Upper lobe of left lung (tissue), 6 donors: ENCODE results near the gene CD68. TPM values are rescaled to one million over a fixed set of nuclear protein-coding genes. Genes with fewer than 3 reads are reported as not detected.
"Not testable (repeated sequence)": the region's sequence is repeated elsewhere in the genome, so short reads cannot be mapped to it uniquely, and the experiment has no call there.

ENCODE experiments used
- ATAC-seq, 2 donors: fragments of 200-7000 bp; cut with Tn5 transposase; one replicate each; pipeline ENCODE4 v1.9.1; 2022; ENCODE audit warnings: mild to moderate bottlenecking in 2 of 2, moderate library complexity in 2 of 2; ENCODE audit not compliant: low FRiP score in 2 of 2
- DNase-seq, 2 donors: peaks; one replicate each; pipeline ENCODE4 v3.0.0-alpha.2; 2019 to 2020
- H3K27ac ChIP-seq, 4 donors: fragments of 200-600 bp; sonication (generic); one replicate each; pipeline ENCODE4 v1.5.1; 2016 to 2019
- H3K27me3 ChIP-seq, 4 donors: fragments of 200-600 bp; sonication (generic); one replicate each; pipeline ENCODE4 v1.5.1; 2017 to 2019
- H3K36me3 ChIP-seq, 4 donors: fragments of 200-600 bp; sonication (generic); one replicate each; pipeline ENCODE4 v1.5.1; 2016 to 2019
- H3K4me1 ChIP-seq, 4 donors: fragments of 200-600 bp; sonication (generic); one replicate each; pipeline ENCODE4 v1.5.1; 2018 to 2019
- H3K4me3 ChIP-seq, 4 donors: fragments of 200-600 bp; sonication (generic); one replicate each; pipeline ENCODE4 v1.5.1; 2017 to 2019; ENCODE audit warnings: mild to moderate bottlenecking in 2 of 4, moderate library complexity in 1 of 4
- H3K9me3 ChIP-seq, 4 donors: fragments of 200-600 bp; sonication (generic); one replicate each; pipeline ENCODE4 v1.5.1; 2018 to 2019
- EP300 ChIP-seq, 4 donors: sonication (generic); formaldehyde crosslinking; IDR thresholded peaks; one replicate each; pipeline ENCODE4 v1.5.1; 2017; ENCODE audit warnings: antibody characterized with exemption in 4 of 4, control low read depth in 2 of 4
- POLR2A ChIP-seq, 4 donors: fragments of 450-650 bp; IDR thresholded peaks; one replicate each; pipeline ENCODE4 v1.5.1; 2016 to 2017; ENCODE audit warnings: antibody characterized with exemption in 4 of 4, mild to moderate bottlenecking in 2 of 4
- POLR2AphosphoS5 ChIP-seq, 2 donors: sonication (generic); formaldehyde crosslinking; IDR thresholded peaks; one replicate each; pipeline ENCODE4 v1.5.1; 2017; ENCODE audit warnings: antibody characterized with exemption in 2 of 2
- WGBS, 2 donors: methylation state at CpG; one replicate each; pipeline ENCODE4 v1.1.5; 2017 to 2018; 5-methylcytosine and 5-hydroxymethylcytosine counted together
- total RNA-seq, 6 donors: library from RNA; depleted of rRNA in 4 of 6; stranded (reverse); fragments of >200 nt in 4 of 6; gene quantifications; one replicate each; pipeline versions ENCODE4 v1.1.0 to v1.2.1, GENCODE V29; 2016 to 2021
- TF ChIP-seq, protein P1 (sequence below), 6 experiments: fragments of 450-650 bp in 4 of 6; fragments of 200-600 bp in 2 of 6; sonication (generic) in 2 of 6; IDR thresholded peaks; one replicate each; pipeline ENCODE4 v1.5.1; 2016 to 2019; ENCODE audit warnings: antibody characterized with exemption in 6 of 6
- donor health status: DM: no; HTN: no; CAD: no; lungs with moderate emphysema.
- donor health status: DM: no; HTN: yes; CAD: no; lungs with severe emphysema.

The CD68 gene
- total RNA-seq, 6 donors from 2014 or later = 76.5 to 500 (median 260) TPM

DNA sequence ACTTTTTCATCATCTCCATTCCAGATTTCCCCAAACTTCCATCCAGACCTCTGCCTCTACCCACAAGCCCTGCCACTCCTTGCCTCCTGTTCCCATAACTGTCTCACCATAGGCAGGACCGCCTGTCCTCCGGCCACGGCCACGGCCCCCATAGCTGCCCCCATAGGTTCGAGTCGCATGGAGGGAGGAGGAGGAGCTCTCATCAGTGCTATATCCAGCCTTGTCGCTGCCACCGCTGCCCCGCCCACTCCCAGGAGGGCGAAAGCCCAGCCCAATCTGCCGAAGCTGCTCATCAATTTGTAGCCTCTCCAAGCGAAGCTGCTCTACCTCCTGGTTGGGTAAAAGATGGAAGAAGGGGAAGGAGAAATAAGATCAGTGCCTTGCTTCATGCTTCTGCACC lies 13.9 kb downstream of the CD68 start:
- no peak overlapping the region for H3K4me3 ChIP-seq
- H3K27ac ChIP-seq = no peak overlapping the region
- H3K27me3 ChIP-seq = no peaks in the 10 kb centered on the region
- TF ChIP-seq POLR2AphosphoS5 (IDR thresholded peaks at IDR 0.05) (no peak), EP300 (IDR thresholded peaks at IDR 0.05) (no peak), POLR2A (IDR thresholded peaks at IDR 0.05) (no peak)
- TF ChIP-seq, protein P1, sequence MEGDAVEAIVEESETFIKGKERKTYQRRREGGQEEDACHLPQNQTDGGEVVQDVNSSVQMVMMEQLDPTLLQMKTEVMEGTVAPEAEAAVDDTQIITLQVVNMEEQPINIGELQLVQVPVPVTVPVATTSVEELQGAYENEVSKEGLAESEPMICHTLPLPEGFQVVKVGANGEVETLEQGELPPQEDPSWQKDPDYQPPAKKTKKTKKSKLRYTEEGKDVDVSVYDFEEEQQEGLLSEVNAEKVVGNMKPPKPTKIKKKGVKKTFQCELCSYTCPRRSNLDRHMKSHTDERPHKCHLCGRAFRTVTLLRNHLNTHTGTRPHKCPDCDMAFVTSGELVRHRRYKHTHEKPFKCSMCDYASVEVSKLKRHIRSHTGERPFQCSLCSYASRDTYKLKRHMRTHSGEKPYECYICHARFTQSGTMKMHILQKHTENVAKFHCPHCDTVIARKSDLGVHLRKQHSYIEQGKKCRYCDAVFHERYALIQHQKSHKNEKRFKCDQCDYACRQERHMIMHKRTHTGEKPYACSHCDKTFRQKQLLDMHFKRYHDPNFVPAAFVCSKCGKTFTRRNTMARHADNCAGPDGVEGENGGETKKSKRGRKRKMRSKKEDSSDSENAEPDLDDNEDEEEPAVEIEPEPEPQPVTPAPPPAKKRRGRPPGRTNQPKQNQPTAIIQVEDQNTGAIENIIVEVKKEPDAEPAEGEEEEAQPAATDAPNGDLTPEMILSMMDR (IDR thresholded peaks at IDR 0.05) = no peak
- ATAC-seq (no peak), DNase-seq (peak in 1 of 2 donors; percentile 82)
- peaks cover 32 to 87% (median 77%) of the 10 kb centered on the region in 4 donors for H3K36me3 ChIP-seq
- H3K4me1 ChIP-seq = peaks cover 10 to 13% (median 11%) of the 10 kb centered on the region in 4 donors
- H3K9me3 ChIP-seq = no peaks in the 10 kb centered on the region
- 90 to 93% methylated on average over 12 of the region's 12 CpGs for WGBS, 2 donors

DNA sequence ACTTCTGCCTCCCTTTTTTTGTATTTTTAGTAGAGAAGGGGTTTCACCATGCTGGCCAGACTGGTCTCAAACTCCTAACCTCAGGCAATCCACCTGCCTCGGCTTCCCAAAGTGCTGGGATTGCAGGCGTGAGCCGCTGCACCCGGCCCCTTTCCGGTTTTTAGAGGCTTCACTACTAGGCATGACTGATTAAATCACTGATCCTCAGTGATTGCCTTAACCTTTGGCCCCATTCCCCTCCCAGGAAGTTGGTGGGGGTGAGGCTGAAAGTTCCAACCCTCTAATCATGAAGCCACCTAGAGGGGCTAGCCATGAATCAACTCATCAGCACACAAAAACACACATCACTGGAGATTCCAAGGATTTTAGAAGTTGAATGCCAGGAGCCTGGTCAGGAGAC lies 18.1 kb downstream of the CD68 start:
- WGBS, 2 donors = 59 to 92% methylated on average over 2 to 5 of the region's 5 CpGs
- not testable (repeated sequence) for H3K4me1 ChIP-seq

DNA sequence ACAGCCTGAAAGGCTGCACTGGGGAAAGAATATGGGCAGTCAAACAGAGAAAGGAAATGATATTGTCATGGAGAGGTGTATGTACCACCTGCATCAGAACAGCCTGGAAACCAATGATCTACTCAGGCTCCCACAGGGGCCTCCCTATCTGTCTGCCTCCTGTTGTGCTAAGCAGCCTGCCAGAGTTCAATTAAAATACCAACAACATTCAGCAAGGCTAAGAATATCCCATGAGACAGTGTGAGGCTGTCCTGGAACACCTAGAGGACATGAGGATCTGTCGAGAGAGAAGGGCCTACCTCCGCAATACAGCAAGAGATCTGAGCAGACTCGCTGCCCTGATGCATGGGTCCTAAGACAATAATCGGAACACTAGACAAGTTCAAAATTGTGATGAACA lies 26.8 kb downstream of the CD68 start:
- 95 to 97% methylated on average over 4 of the region's 4 CpGs for WGBS, 2 donors
- TF ChIP-seq EP300 (IDR thresholded peaks at IDR 0.05) = no peak
- TF ChIP-seq POLR2AphosphoS5 (IDR thresholded peaks at IDR 0.05) = no peak
- TF ChIP-seq, protein P1 (IDR thresholded peaks at IDR 0.05) = no peak
- TF ChIP-seq POLR2A (IDR thresholded peaks at IDR 0.05) = no peak
- ATAC-seq (no peak), DNase-seq (no peak)
- Histone ChIP-seq H3K27ac (no peak overlapping the region), H3K4me1 (peaks cover under 1 to 6% (median 4%) of the 10 kb centered on the region in 4 donors), H3K9me3 (no peaks in the 10 kb centered on the region), H3K36me3 (peaks cover 32 to 54% (median 48%) of the 10 kb centered on the region in 4 donors), H3K27me3 (no peaks in the 10 kb centered on the region), H3K4me3 (no peak overlapping the region)

More for the DNA sequence above, 18.1 kb downstream of the CD68 start:
- not testable (repeated sequence) for DNase-seq, H3K4me3 ChIP-seq, H3K27ac ChIP-seq, H3K27me3 ChIP-seq, H3K9me3 ChIP-seq, ATAC-seq
- peaks cover 42 to 97% (median 94%) of the 10 kb centered on the region in 4 donors for H3K36me3 ChIP-seq

DNA sequence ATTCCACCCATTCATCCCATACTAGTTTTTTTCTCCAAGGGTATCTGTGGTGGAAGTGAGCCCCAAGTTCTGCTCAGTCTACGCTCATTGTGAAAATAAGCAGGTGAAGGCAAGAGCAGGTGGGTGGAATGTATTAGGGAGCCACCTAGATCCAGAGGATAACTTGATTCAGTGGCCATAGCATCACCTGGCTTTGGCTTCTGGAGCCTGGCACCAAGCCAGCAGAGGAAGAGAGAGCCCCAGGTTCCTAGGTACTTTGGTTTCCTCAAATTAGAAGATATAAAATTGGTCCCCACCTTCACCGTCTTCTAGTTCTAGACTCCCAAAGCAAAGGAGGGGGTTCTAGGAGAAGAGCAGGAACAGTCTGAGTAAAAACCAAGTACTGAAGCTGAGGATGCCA lies 31.2 kb downstream of the CD68 start:
- H3K36me3 ChIP-seq = peaks cover 0 to 10% (median 6%) of the 10 kb centered on the region in 4 donors
- H3K4me1 ChIP-seq = peaks cover 24 to 35% (median 34%) of the 10 kb centered on the region in 4 donors
- no peak for DNase-seq
- H3K4me3 ChIP-seq = no peak overlapping the region
- ATAC-seq = no peak
- TF ChIP-seq EP300 (IDR thresholded peaks at IDR 0.05) (no peak), POLR2AphosphoS5 (IDR thresholded peaks at IDR 0.05) (no peak), POLR2A (IDR thresholded peaks at IDR 0.05) (no peak)
- TF ChIP-seq, protein P1 (IDR thresholded peaks at IDR 0.05) = no peak
- H3K9me3 ChIP-seq = no peaks in the 10 kb centered on the region
- no peaks in the 10 kb centered on the region for H3K27me3 ChIP-seq
- no peak overlapping the region for H3K27ac ChIP-seq
- 98 to 100% methylated on average over 2 of the region's 2 CpGs for WGBS, 2 donors

DNA sequence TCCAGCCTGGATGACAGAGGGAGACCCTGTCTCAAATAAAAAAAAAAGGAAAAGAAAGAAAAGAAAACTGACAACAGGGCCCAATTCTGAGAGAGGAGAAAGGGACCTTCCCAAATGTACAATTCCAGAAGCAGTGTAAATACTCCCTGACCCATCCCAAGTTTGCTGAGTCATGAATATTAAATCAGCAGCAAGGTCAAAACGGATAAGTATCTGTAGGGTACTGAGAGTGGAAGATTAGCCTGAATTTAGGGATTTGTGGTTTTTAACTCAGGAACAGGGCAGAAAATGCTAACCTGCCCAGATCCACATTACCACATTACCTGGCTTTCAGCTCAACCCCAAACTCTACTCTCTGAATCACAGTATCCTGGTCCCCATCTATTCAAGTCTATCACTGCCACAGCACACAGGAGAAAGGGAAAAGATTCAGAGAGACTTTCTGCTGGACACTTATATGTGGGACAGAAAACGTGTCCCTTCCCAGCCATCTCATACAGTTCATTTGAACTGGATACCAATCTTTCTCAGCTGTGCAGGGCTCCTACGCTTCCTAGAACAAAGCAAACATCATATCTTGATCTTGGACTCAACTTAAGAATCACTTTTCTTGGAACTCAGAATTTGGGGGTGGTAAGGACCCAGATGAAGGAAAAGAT lies 32.3 kb downstream of the CD68 start:
- DNase-seq = no peak
- no peak overlapping the region for H3K4me3 ChIP-seq
- TF ChIP-seq POLR2AphosphoS5 (IDR thresholded peaks at IDR 0.05) (no peak), EP300 (IDR thresholded peaks at IDR 0.05) (no peak), POLR2A (IDR thresholded peaks at IDR 0.05) (no peak)
- TF ChIP-seq, protein P1 (IDR thresholded peaks at IDR 0.05) = no peak
- H3K36me3 ChIP-seq = peaks cover 0 to 4% (median 1%) of the 10 kb centered on the region in 4 donors
- 51 to 59% methylated on average over 3 of the region's 3 CpGs for WGBS, 2 donors
- no peak for ATAC-seq
- peaks cover 24 to 35% (median 34%) of the 10 kb centered on the region in 4 donors for H3K4me1 ChIP-seq
- H3K27me3 ChIP-seq = no peaks in the 10 kb centered on the region
- no peaks in the 10 kb centered on the region for H3K9me3 ChIP-seq
- no peak overlapping the region for H3K27ac ChIP-seq
